H9 (cell line): ENCODE data around the gene NKX1-1. TPM values are rescaled to one million over a fixed set of nuclear protein-coding genes. Genes with fewer than 3 reads are reported as not detected.

Source experiments
- DNase-seq: peaks from one replicate; pipeline ENCODE4 v3.0.0-alpha.2; 2017
- H2AFZ ChIP-seq: one replicate; pipeline ENCODE4 v1.6.1; 2013; ENCODE audit warnings: mild to moderate bottlenecking, low read length, control low read depth, moderate library complexity
- H2AK5ac ChIP-seq: 2 replicates; pipeline ENCODE4 v1.6.1; 2013; ENCODE audit warnings: low read length, control low read depth, mixed read lengths; ENCODE audit not compliant: insufficient read length
- H2BK120ac ChIP-seq: one replicate; pipeline ENCODE4 v1.6.1; 2013; ENCODE audit warnings: low read depth, mild to moderate bottlenecking, low read length, control low read depth, inconsistent platforms; ENCODE audit not compliant: poor library complexity, severe bottlenecking
- H2BK12ac ChIP-seq: 2 replicates; pipeline ENCODE4 v1.6.1; 2013; ENCODE audit warnings: low read length, control low read depth, mixed read lengths, low read depth; ENCODE audit not compliant: insufficient read length
- H2BK15ac ChIP-seq: 2 replicates; pipeline ENCODE4 v1.6.1; 2013; ENCODE audit warnings: low read depth, low read length, control low read depth
- H2BK20ac ChIP-seq: one replicate; pipeline ENCODE4 v1.6.1; 2013; ENCODE audit warnings: low read depth, mild to moderate bottlenecking, low read length, control low read depth, inconsistent platforms; ENCODE audit not compliant: poor library complexity, severe bottlenecking
- H2BK5ac ChIP-seq: 2 replicates; pipeline ENCODE4 v1.6.1; 2013; ENCODE audit warnings: low read length, control low read depth, mixed read lengths; ENCODE audit not compliant: insufficient read length
- H3K14ac ChIP-seq: 2 replicates; pipeline ENCODE4 v1.6.1; 2013; ENCODE audit warnings: low read length, control low read depth; ENCODE audit not compliant: insufficient read depth
- H3K18ac ChIP-seq: 2 replicates; pipeline ENCODE4 v1.6.1; 2013; ENCODE audit warnings: low read depth, mild to moderate bottlenecking, mixed read lengths, low read length, control low read depth; ENCODE audit not compliant: insufficient read length
- H3K23ac ChIP-seq: 2 replicates; pipeline ENCODE4 v1.6.1; 2013; ENCODE audit warnings: low read length, control low read depth, mixed read lengths, low read depth; ENCODE audit not compliant: insufficient read length
- H3K23me2 ChIP-seq: 2 replicates; pipeline ENCODE4 v1.6.1; 2013; ENCODE audit warnings: low read depth, mild to moderate bottlenecking, mixed read lengths, low read length, control low read depth; ENCODE audit not compliant: insufficient read length, poor library complexity, severe bottlenecking
- H3K27ac ChIP-seq: 2 replicates; pipeline ENCODE4 v1.5.1; 2013; ENCODE audit warnings: low read length, control low read depth, mixed read lengths, low read depth; ENCODE audit not compliant: insufficient read length
- H3K27me3 ChIP-seq: 2 replicates; pipeline ENCODE4 v1.6.1; 2013; ENCODE audit warnings: low read length, control low read depth, inconsistent platforms; ENCODE audit not compliant: insufficient read depth
- H3K4ac ChIP-seq: 2 replicates; pipeline ENCODE4 v1.6.1; 2013; ENCODE audit warnings: low read depth, mild to moderate bottlenecking, control low read depth, inconsistent platforms, low read length, moderate library complexity
- H3K4me1 ChIP-seq: 2 replicates; pipeline ENCODE4 v1.6.1; 2013; ENCODE audit warnings: low read length, control low read depth, inconsistent platforms; ENCODE audit not compliant: insufficient read depth
- H3K4me2 ChIP-seq: 2 replicates; pipeline ENCODE4 v1.6.1; 2013; ENCODE audit warnings: low read length, control low read depth, mixed read lengths; ENCODE audit not compliant: insufficient read length, insufficient read depth
- H3K56ac ChIP-seq: 2 replicates; pipeline ENCODE4 v1.6.1; 2013; ENCODE audit warnings: low read depth, mild to moderate bottlenecking, mixed read lengths, low read length, control low read depth; ENCODE audit not compliant: insufficient read length
- H3K79me1 ChIP-seq: 2 replicates; pipeline ENCODE4 v1.6.1; 2013; ENCODE audit warnings: low read depth, mild to moderate bottlenecking, moderate library complexity, low read length, control low read depth, inconsistent platforms; ENCODE audit not compliant: insufficient read depth, poor library complexity, severe bottlenecking
- H3K79me2 ChIP-seq: 2 replicates; pipeline ENCODE4 v1.6.1; 2013; ENCODE audit warnings: low read length, control low read depth, inconsistent platforms; ENCODE audit not compliant: insufficient read depth
- H3K9ac ChIP-seq: 2 replicates; pipeline ENCODE4 v1.6.1; 2013; ENCODE audit warnings: low read length, control low read depth, mixed read lengths; ENCODE audit not compliant: insufficient read length; ENCODE audit errors: extremely low read depth
- H3K9me3 ChIP-seq: one replicate; pipeline ENCODE4 v1.6.1; 2013; ENCODE audit warnings: low read depth, low read length, inconsistent platforms; ENCODE audit not compliant: control insufficient read depth
- H3T11ph ChIP-seq: one replicate; pipeline ENCODE4 v1.6.1; 2013; ENCODE audit warnings: mild to moderate bottlenecking, low read length, control low read depth, inconsistent platforms
- H4K20me1 ChIP-seq: one replicate; pipeline ENCODE4 v1.6.1; 2013; ENCODE audit not compliant: control insufficient read depth, insufficient read length, insufficient read depth
- H4K5ac ChIP-seq: 2 replicates; pipeline ENCODE4 v1.6.1; 2013; ENCODE audit warnings: low read depth, mild to moderate bottlenecking, mixed read lengths, low read length, control low read depth; ENCODE audit not compliant: insufficient read length
- H4K8ac ChIP-seq: replicated peaks from 2 replicates; pipeline ENCODE4 v1.6.1; 2013; ENCODE audit warnings: low read length, control low read depth, mixed read lengths, low read depth; ENCODE audit not compliant: insufficient read length
- H4K91ac ChIP-seq: 2 replicates; pipeline ENCODE4 v1.6.1; 2013; ENCODE audit warnings: low read depth, mild to moderate bottlenecking, moderate library complexity, mixed read lengths, low read length, control low read depth; ENCODE audit not compliant: insufficient read length
- H3K27ac Mint-ChIP-seq, 3 experiments: 2 replicates in 2 of 3; 3 replicates in 1 of 3; pipeline ENCODE4 v1.8.0; 2020 to 2021; ENCODE audit warnings: mixed read lengths in 3 of 3, mild to moderate bottlenecking in 1 of 3, moderate library complexity in 1 of 3
- H3K27me3 Mint-ChIP-seq: 2 replicates; pipeline ENCODE4 v1.8.0; 2021; ENCODE audit warnings: low read depth, mild to moderate bottlenecking, moderate library complexity, mixed read lengths
- H3K36me3 Mint-ChIP-seq, 3 experiments: 2 replicates in 2 of 3; 3 replicates in 1 of 3; pipeline ENCODE4 v1.8.0; 2020 to 2021; ENCODE audit warnings: low read depth in 3 of 3, mixed read lengths in 3 of 3; ENCODE audit not compliant: insufficient read depth in 1 of 3
- H3K4me1 Mint-ChIP-seq, 2 experiments: 2 replicates each; pipeline ENCODE4 v1.8.0; 2020; ENCODE audit warnings: mixed read lengths in 2 of 2
- H3K4me3 Mint-ChIP-seq, 2 experiments: 2 replicates in 1 of 2; 3 replicates in 1 of 2; pipeline ENCODE4 v1.8.0; 2020 to 2021; ENCODE audit warnings: mild to moderate bottlenecking in 2 of 2, mixed read lengths in 2 of 2, moderate library complexity in 1 of 2
- H3K9me3 Mint-ChIP-seq, 2 experiments: 2 replicates in 1 of 2; 3 replicates in 1 of 2; pipeline ENCODE4 v1.8.0; 2020; ENCODE audit warnings: mild to moderate bottlenecking in 2 of 2, mixed read lengths in 2 of 2, moderate library complexity in 1 of 2
- CTCF ChIP-seq: fragments of 200-600 bp; sonication (generic); conservative IDR thresholded peaks from 3 replicates; pipeline ENCODE4 v1.8.0; 2021; ENCODE audit warnings: antibody characterized with exemption, mild to moderate bottlenecking
- WGBS: extraction: QIAGEN DNeasy Blood & Tissue Kit; methylation state at CpG from one replicate; pipeline ENCODE4 v1.1.7; 2013; ENCODE audit warnings: missing lambda C conversion rate, low lambda C conversion rate, mixed read lengths; ENCODE audit not compliant: insufficient read length; ENCODE audit errors: extremely low coverage; 5-methylcytosine and 5-hydroxymethylcytosine counted together
- total RNA-seq: library from RNA; stranded (reverse); gene quantifications from 2 replicates; pipeline ENCODE4 v1.2.1, GENCODE V29; 2021

The NKX1-1 gene
- total RNA-seq, 1 experiment from 2014 or later, result not detected

DNA sequence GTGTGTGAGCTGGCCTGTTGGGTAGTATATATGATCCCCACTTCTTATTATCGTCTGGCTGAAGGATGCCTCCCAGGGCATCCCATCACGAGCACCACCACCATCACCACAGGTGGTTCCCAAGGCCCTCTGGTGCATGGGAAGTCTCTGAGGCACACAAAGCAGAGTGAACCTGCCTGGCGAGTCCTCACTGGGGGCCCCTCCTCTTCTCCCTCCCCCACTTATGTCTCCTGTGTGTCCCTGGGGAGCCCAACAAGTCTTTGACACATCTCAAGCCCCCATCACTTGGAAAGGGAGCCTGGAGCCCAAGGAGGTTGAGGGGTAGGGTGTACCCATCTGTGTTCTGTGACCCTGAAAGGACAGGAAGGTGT lies 45.5 kb upstream of the NKX1-1 start:
- no peaks in the 10 kb centered on the region for H3K79me2 ChIP-seq
- no peak overlapping the region for H4K91ac ChIP-seq
- Mint-ChIP-seq H3K36me3 (peaks cover 5 to 16% (median 9%) of the 10 kb centered on the region in 3 experiments; a peak in 6 of 7 replicates), H3K9me3 (peaks cover 21 to 31% of the 10 kb centered on the region in 2 experiments), H3K4me3 (no peak overlapping the region), H3K27ac (no peak overlapping the region), H3K4me1 (peaks cover under 1 to 2% of the 10 kb centered on the region in 2 experiments), H3K27me3 (peaks cover 21% of the 10 kb centered on the region)
- H3K14ac ChIP-seq, result no peak overlapping the region
- H2BK12ac ChIP-seq, result no peak overlapping the region
- no peaks in the 10 kb centered on the region for H3K27me3 ChIP-seq
- H3K9me3 ChIP-seq, result peaks cover 12% of the 10 kb centered on the region
- no peak overlapping the region for H3K4ac ChIP-seq
- no peak overlapping the region for H2BK20ac ChIP-seq
- TF ChIP-seq CTCF, result no peak
- no peak overlapping the region for H2AK5ac ChIP-seq
- no peak overlapping the region for H3K9ac ChIP-seq
- H3K79me1 ChIP-seq, result no peaks in the 10 kb centered on the region
- H2BK120ac ChIP-seq, result no peak overlapping the region
- DNase-seq, result no peak
- H3K23ac ChIP-seq, result no peak overlapping the region
- H4K8ac ChIP-seq, result no peak overlapping the region
- H3K18ac ChIP-seq, result no peak overlapping the region
- no peak overlapping the region for H3K27ac ChIP-seq
- no peak overlapping the region for H2BK5ac ChIP-seq
- H3K4me1 ChIP-seq, result no peaks in the 10 kb centered on the region
- no peak overlapping the region for H2AFZ ChIP-seq
- no peak overlapping the region for H4K5ac ChIP-seq
- H3K56ac ChIP-seq, result no peak overlapping the region
- H3K4me2 ChIP-seq, result no peak overlapping the region
- no peak overlapping the region for H3T11ph ChIP-seq
- no peaks in the 10 kb centered on the region for H3K23me2 ChIP-seq
- WGBS, result no CpG with 5 or more reads among the region's 3 CpGs
- no peak overlapping the region for H2BK15ac ChIP-seq
- no peaks in the 10 kb centered on the region for H4K20me1 ChIP-seq
